Measurements from ENCODE around the gene CCDC71. TPM values are rescaled to one million over a fixed set of nuclear protein-coding genes. Genes with fewer than 3 reads are reported as not detected.

CCDC71 gene
- polyA plus RNA-seq, 12 donors, result 11.5 to 24.0 (median 14.5) TPM; not detected in 1

DNA sequence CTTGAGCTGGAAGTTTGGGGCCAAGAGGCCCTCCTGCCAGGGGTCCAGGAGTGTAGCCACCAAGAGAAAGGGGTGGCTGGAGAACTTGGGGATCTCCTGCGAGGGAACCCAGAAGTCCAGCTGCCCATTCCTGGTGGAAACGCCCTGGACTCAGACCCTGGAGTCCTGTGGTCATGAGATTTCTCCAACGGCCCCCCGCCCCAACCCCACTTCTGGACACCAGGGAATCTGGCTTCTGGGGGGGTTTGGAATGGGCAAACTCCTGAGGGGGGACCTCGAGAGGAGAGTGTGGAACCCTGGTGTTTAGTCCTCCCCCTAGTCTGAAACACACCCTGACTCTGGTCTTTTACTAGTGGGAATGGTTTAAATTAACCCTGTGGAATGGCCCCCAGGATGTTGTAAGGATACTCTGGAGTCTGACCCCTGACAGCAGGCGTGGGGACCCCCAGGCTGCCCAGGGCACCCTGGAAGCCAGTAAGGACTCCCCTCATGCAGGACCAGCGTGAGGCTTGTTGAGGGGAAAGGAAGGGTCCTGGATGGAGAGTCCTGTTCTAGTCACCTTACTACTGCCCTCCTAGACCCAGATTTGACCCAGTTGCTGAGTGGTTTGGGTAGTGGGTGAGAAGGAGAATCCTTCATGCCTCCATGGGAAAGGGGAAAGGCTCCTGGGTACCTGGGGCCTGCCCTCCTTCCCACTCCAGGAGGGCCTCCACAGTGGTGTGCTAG, 5.8 kb upstream of the CCDC71 start:
- DNase-seq, result no peak

GRCh38 chr3:49171119-49171774, 5.1 kb upstream of the CCDC71 start, which contains the start of gene KLHDC8B:
Gene KLHDC8B (plus strand): TSS chr3:49171598. CDS start chr3:49172770, 1,172 bp downstream.
- DNase-seq, result peak; percentile 89

- no peak for DNase-seq
Measured at GRCh38 chr3:49170744-49171118, 4.6 kb upstream of the CCDC71 start.

- no peak for DNase-seq
Measured at GRCh38 chr3:49166752-49167556, 823 bp upstream of the CCDC71 start.

- no peak for DNase-seq
Measured at GRCh38 chr3:49164983-49165720, 979 bp downstream of the CCDC71 start.

- DNase-seq, result no peak
Measured at GRCh38 chr3:49163609-49164008, 2.5 kb downstream of the CCDC71 start.

GRCh38 chr3:49162751-49163419, 3.2 kb downstream of the CCDC71 start:
- DNase-seq, result no peak

DNA sequence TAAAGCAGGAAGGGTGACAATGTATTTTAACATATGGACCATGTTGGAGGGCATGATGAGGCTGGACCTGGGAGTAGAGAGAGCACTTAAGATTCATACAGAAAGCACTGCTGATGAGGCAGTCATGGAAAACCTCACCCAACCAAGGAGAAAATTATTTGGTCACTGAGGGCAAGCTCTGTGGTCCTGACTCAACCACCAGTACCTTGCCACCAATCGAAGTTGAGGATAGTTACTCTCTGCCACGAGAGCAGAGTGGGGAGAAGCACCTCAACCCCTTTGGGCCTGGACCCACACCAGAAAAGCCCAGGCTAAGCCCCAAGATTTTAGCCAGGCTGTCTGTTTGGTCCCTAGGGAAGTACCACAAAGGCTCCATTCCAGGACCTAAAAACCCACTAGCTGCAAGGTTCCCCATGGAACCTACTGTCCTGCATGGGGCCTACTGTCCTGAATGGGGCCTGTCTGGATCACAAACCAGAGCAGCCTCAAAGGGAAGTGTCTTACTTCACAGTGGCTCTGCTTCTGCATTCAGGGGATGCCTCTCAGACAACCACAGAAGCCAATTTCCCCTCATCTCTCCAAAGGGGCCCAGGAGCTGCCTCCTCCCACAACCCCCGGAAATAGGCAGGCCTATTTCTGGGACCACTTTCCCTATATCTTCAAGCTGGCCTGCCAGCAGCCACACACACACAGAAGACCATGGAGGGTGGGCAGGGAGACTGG, 4.2 kb downstream of the CCDC71 start:
- no peak for DNase-seq

DNA sequence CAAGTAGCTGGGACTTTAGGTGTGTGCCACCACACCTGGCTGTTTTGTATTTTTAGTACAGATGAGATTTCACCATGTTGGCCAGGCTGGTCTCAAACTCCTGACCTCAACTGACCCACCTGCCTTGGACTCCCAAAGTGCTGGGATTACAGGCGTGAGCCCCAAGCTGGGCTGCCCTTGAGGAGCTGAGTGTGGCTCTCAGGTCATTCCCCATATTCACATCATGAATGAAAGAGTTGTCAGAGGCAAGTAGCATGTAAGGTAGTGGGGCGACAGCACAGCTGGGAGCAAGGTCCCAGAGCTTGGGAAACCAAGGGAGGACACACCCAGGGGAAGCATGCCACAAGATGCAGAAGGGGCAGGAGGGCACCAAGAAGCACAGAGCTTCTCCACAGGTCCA, 4.9 kb downstream of the CCDC71 start:
- no peak for DNase-seq

GRCh38 chr3:49158792-49159191, 7.3 kb downstream of the CCDC71 start:
- no peak for DNase-seq

GRCh38 chr3:49158103-49158709, 7.9 kb downstream of the CCDC71 start:
- no peak for DNase-seq

DNA sequence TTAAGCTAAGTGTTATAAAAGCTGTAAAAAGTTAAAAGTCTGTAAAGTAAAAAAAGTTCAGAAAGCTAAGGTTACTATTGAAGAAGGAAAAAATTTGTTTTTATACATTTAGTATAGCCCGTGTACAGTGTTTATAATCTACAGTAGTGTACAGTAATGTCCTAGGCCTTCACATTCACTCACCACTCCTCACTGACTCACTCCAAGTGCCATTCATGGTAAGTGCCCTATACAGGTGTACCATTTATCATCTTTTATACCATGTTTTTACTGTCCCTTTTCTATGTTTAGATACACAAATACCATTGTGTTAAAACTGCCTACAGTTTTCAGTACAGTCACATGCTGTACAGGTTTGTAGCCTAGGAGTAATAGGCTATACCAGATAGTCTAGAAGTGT, 8.8 kb downstream of the CCDC71 start:
- DNase-seq, result no peak

- DNase-seq, result no peak
Measured at GRCh38 chr3:49153349-49153912, 12.7 kb downstream of the CCDC71 start.

DNA sequence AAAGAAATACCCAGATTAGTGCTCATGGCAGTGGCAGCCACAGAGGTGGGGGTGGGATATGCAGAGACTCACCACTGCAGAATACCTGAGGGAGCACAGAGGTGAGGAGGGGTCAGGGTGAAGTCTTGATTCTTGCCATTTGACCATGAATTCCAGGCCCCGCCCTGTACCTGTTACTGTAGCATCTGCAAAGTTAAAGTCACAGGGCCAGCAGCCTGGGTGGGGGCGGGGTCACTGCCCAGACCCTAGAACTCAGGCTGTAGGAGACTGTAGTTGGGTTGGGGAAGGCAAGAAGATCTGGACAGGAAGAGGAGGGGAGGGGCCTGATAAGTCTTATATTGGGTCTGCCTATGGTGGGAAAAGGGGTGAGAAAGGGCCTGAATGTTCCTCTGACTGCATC, 14.5 kb downstream of the CCDC71 start:
- DNase-seq, result no peak

- DNase-seq, result no peak
Measured at GRCh38 chr3:49148159-49148558, 18.0 kb downstream of the CCDC71 start.

DNA sequence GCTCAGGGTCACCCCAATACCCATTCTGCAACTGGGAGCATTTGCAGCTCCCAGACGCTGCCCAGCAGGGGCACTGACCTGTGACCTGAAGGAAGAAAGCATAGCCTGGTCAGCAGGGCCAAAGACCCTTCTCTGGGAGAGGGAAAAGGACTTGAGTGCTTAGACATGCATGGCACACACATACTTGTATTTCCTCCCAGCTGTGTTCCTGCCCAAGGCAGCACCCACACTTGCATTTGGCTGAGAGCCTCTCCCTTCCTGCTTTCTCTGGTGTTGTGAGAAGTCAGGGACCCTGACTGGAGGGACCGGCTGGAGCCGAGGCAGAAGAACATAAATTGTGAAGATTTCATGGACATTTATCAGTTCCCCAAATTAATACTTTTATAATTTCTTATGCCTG, 26.1 kb downstream of the CCDC71 start:
- DNase-seq, result no peak

DNA sequence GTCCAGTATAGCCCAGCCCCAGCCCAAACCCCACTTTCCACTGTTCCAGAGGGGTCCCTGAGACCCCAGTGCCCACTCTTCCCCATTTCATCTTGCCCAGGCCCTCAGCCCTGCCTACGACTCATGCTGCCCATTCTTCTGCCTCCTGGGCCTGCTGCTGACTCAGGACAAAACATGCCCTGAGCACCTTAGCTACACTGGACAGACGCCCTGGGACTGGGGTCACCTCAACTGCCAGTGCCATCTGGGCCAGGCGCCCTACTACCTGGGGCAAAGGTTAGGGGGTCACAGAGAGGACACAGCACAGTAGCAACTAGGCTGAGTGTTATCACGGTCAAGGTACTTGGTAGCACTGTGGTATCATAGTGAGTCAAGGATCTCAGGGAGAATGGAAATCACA, 30.6 kb downstream of the CCDC71 start:
- DNase-seq, result no peak

DNA sequence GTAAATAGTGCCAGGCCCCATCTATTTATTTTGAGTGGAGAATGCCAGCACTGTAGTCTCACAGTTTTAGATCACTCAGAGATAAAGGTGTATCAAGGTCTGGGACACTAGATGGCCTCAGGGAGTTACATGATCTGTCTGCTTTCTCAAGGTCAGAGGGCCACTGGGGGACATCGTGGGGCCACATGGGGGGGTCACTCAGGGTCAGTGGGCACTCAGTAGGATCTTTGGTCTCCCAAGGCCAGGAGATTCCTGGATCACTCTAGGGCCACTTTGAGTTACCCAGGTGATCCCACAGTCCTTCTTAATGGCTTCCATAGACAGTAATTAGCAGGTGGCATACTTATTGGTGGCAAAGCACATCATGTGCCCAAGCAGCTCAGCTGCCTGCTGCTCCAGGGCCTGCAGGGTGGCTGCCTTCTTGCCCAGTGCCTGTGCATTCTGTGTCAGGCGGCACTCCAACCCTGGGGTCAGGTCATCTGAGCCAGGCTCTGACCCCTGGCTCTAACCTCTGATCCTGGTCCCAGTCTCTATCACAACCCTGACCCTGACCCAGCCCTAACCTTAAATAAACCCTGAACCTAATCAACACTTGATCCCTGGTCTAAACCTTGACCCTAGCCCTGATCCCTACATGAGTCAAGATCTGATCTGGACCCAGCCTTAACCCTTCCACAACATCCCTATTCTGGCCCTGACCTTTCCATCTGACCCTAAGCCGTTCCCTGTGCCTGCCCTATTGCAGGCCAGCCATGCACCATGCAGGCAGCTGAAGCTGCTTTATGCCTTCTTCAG, 31.5 kb downstream of the CCDC71 start:
- no peak for DNase-seq
